AG20443 (cell line): Measurements from ENCODE around the gene ERP27.

Experiments
- DNase-seq: peaks from one replicate; pipeline ENCODE4 v3.0.0; 2012; ENCODE audit warnings: low spot score, mixed read lengths

ERP27 gene

GRCh38 chr12:14901228-14901562, 37.1 kb downstream of the ERP27 start:
- DNase-seq = no peak

- DNase-seq = no peak
Measured at GRCh38 chr12:14900521-14901227, 37.7 kb downstream of the ERP27 start.

- DNase-seq = no peak
Measured at GRCh38 chr12:14896521-14897169, 41.7 kb downstream of the ERP27 start.

GRCh38 chr12:14893506-14894250, 44.7 kb downstream of the ERP27 start:
- DNase-seq = no peak

GRCh38 chr12:14892726-14893505, 45.4 kb downstream of the ERP27 start:
- no peak for DNase-seq

GRCh38 chr12:14890701-14891100, 47.6 kb downstream of the ERP27 start:
- DNase-seq = no peak

GRCh38 chr12:14886271-14886670, 52.1 kb downstream of the ERP27 start:
- no peak for DNase-seq

GRCh38 chr12:14885718-14886221, 52.6 kb downstream of the ERP27 start, which contains the start of gene MGP:
MGP (minus strand) TSS chr12:14885854; CDS start chr12:14885791, 63 bp downstream.
- DNase-seq = no peak

- peak; percentile 41 for DNase-seq
Measured at GRCh38 chr12:14884458-14884878, 53.9 kb downstream of the ERP27 start.

- no peak for DNase-seq
Measured at GRCh38 chr12:14883686-14884085, 54.7 kb downstream of the ERP27 start.

GRCh38 chr12:14880890-14881453, 57.4 kb downstream of the ERP27 start:
- DNase-seq = no peak

GRCh38 chr12:14879222-14879933, 59.0 kb downstream of the ERP27 start:
- no peak for DNase-seq

- no peak for DNase-seq
Measured at GRCh38 chr12:14878488-14878887, 59.8 kb downstream of the ERP27 start.

GRCh38 chr12:14876833-14877232, 61.5 kb downstream of the ERP27 start:
- DNase-seq = no peak

GRCh38 chr12:14874882-14875281, 63.5 kb downstream of the ERP27 start:
- no peak for DNase-seq

- no peak for DNase-seq
Measured at GRCh38 chr12:14873440-14874185, 64.7 kb downstream of the ERP27 start.

GRCh38 chr12:14871886-14872285, 66.5 kb downstream of the ERP27 start:
- no peak for DNase-seq

- no peak for DNase-seq
Measured at GRCh38 chr12:14871247-14871646, 67.1 kb downstream of the ERP27 start.

- no peak for DNase-seq
Measured at GRCh38 chr12:14868916-14869506, 69.3 kb downstream of the ERP27 start.
